Activated CD8-positive, alpha-beta memory T cell treated with anti-CD3 and anti-CD28 coated beads for 4 hours (primary cell): ENCODE data around the gene ASB16.
A peak's percentile ranks its signal among the peaks of the same experiment; 100 is the strongest.
"Not testable (repeated sequence)": the region's sequence is repeated elsewhere in the genome, so short reads cannot be mapped to it uniquely, and the experiment has no call there.

Experiments
- DNase-seq, 2 donors: peaks; one replicate each; pipeline ENCODE4 v3.0.0-alpha.2; 2020; ENCODE audit warnings: low read depth in 2 of 2

Gene ASB16, protein sequence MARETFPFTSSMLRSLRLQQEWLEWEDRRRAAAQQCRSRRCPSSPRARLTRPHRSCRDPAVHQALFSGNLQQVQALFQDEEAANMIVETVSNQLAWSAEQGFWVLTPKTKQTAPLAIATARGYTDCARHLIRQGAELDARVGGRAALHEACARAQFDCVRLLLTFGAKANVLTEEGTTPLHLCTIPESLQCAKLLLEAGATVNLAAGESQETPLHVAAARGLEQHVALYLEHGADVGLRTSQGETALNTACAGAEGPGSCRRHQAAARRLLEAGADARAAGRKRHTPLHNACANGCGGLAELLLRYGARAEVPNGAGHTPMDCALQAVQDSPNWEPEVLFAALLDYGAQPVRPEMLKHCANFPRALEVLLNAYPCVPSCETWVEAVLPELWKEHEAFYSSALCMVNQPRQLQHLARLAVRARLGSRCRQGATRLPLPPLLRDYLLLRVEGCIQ

GRCh38 chr17:44170499-44171201, at the start of gene ASB16:
ASB16 (plus strand) TSS chr17:44170704; CDS start chr17:44170790, 86 bp downstream.
- DNase-seq, result no peak

DNA sequence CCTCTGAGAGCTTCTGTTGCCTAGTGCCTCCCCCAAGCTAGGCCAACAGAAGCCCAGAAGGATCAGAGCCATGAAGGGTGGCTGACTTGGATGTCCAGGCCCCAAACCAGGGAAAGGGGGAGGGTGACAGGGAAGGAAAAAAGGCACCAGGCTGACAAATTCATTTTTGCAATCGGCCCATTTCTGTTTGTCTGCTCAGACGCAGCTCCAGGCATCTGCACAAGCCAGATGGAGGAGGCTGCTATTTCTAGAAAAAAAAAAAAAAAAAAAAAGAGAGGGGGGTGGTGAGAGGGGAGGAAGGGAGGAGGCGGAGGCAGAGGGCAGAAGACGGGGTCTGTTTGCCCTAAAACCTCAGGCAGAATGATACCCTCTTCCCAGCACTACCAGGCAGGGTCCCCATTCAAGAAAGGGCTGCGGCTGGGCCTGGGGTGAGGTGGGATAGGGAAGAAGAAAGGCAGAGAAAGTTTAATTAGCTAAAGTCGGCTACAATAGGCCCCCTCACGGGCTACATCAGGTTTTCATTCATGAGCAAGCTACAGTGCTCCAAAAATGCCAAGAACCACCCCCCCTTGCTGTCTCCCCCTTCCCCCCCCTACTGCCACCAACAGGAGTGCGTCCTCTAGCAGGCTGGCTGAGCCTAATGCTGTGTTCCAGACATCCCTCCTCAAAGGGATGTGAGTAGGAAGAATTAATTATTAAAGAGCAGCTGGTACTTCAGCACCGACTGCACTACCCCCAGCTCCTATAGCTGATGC, 49.5 kb upstream of the ASB16 start:
- DNase-seq, result no peak

DNA sequence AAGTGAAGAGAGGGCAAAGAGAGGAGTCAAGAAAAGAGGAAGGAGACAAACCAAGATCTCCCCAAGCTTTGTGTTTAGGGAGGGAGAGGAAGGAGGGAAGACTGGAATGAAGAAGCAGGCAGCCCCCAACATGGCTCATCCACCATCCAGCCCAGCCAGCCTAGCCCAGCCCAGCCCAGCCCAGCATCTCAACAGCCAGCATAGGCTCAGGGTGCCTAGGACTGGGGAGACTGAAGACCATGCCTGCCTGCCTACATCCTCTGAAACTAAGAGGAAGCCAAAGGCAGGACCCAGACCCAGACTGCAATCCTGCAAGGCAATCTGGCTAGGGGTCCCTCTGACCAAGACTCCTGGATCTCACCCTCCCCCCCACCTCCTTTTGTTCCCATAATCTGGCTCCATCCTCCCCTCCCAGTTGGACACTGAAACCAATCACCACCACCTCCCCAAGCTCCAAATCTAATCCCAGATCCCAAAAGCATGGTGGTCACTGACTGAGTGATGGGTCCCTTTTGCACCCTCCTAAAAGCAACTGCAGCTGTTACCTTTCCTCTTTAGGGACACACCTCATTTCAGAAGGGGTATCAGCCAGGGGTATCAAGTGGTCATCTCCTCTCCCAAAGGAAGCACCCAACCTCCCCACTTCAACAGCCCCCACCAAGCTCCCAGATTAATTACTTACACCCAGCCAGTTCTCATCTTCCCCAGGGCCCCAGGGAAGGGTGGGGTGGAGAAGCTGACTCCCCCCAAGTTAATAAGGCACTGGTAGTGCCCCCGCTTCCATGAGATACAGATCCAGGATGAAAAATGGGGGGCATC, 48.3 kb upstream of the ASB16 start:
- DNase-seq, result no peak

- no peak for DNase-seq
Observed at GRCh38 chr17:44122816-44123355, 47.6 kb upstream of the ASB16 start.

DNA sequence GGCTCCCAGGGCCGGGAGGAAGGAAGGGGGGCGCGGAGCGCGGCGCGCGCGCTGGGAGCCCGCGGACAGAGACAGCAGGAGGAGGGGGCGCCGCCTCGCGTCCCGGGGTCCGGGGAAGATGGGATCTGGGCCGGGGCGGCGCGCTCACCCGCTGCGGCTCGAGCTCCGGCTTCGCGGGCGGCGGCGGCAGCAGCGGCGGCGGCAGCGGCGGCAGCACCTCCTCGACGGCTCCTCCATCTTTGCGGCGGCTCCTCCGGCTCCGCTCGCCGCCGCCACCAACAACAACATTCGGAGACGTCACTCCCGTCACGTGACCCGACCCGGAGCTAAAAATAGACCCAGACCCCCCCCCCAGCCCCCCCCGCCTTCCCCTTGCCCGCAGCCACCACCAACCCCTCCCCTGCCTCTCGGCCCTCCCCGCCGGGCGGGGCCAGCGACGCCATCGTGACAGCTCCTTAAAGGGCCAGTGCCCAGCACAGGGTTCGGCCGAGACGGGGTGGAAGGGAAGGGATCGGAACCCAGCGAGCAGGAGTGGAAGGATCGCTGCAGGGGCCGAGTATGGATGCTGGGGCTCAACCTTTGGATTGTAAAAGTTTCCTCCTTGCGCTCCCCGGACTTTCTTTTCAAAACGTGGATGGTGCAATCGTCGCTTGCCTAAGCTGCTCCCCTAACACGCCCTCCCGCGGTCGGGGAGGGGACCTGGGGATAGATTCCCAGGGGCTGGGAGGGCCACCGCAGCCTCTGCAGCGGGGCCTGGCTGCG, 47.0 kb upstream of the ASB16 start, which contains the start of gene HDAC5:
Gene HDAC5, minus strand, starts transcription at position 286 of the 762 bp plus-strand sequence. CDS start 6,126 bp downstream, outside the sequence.
- DNase-seq, result peak; percentile 93 to 94

DNA sequence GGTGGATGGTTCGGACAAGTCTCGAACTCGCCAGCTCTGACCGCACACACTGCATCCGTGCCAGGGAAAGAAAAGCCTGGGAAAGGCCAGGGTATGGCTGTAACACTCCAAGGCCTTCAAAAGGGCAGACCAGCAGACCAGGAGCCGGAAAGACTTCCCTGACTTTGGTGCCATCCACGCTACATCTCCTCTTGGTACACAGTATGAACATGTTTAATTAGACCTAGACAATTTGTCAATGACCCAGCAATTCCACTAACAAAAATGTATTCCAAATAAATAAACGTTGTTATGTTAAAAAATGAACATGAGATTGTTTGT, 46.4 kb upstream of the ASB16 start:
- DNase-seq, result no peak

GRCh38 chr17:44128383-44128782, 42.1 kb upstream of the ASB16 start:
- no peak for DNase-seq

GRCh38 chr17:44130693-44131349, 39.7 kb upstream of the ASB16 start:
- DNase-seq, result no peak

- not testable (repeated sequence) for DNase-seq
Observed at GRCh38 chr17:44131372-44131771, 39.1 kb upstream of the ASB16 start.

DNA sequence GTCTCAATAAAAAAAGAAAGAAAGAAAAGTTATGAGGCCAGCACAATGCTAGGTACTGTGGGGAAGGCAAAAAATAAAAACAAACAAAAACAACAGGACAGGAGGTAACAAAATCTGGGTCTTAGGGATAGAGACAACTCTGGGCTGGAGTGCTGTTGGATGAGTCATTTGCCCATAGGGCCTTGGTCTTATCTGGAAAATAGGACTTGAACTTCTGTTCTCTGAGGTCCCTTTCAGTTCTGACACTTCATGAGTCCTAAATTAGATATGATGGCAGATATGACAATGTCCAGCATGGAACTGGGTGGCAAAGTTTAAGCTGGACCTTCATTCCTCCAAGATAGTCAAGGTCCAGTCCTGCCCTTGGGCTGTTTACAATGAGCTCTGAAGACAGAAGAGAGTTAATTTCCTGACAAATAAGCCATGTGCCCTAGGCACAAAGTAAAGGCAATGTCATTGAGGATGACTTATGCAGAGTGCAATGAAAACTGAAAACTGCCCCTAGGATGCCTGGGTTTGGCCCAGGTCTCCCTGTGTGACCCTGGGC, 38.2 kb upstream of the ASB16 start:
- DNase-seq, result no peak

DNA sequence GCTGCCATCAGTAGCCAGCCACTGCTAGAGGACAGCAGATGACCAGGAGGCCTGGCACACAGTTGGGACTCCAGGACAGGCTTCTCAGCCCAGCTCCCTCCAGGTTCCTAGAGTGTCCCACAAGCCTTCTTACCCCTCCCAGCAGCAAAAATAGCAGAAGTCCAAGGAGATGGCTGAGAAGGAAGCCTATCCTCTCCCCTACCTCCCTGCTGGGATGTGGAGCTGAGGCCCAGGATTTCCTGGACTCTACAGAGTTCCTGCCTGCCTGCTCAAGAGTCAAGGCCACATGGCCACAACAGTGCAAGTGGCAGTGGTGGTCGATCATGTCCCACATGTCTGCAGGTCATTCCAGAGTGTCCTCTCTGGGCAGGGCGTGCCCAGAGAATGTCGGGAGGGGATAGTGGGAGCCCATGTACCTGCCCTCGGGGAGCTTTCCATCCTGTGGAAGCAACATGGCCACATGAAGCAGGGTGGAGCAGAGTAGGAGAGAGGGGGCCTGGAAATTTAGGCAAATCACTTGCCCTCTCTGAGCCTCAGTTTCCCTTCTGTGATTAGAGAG, 36.5 kb upstream of the ASB16 start:
- no peak for DNase-seq

DNA sequence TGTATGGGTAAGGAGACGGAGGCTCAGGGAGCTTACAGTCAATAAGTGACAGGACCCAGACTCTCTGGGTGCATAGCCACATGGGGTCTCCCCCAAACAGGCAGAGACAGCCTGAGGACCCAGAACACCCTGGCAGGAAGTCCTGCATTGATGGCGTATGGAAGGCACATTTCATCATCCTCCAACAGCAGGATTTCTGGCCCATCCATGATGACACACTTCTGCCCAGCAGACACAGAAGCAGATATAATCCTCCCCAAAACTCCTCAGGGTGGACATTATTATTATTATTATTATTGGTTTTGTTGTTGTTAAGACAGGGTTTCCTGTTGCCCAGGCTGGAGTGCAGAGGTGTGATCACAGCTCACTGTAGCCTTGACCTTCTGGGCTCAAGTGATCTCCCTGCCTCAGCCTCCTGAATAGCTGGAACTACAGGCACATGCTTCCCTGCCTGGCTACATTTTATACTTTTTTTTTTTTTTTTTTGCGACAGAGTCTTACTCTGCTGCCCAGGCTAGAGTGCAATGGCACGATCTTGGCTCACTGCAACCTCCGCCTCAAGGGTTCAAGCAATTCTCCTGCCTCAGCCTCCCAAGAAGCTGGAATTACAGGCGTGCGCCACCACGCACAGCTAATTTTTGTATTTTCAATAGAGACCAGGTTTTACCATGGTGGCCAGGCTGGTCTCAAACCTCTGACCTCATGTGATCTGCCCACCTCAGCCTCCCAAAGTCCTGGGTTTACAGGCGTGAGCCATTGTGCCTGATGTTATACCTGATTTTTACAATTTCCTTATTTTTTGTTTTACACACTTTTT, 35.5 kb upstream of the ASB16 start:
- no peak for DNase-seq

- peak; percentile 29 to 69 for DNase-seq
Observed at GRCh38 chr17:44137891-44138709, 32.4 kb upstream of the ASB16 start.

DNA sequence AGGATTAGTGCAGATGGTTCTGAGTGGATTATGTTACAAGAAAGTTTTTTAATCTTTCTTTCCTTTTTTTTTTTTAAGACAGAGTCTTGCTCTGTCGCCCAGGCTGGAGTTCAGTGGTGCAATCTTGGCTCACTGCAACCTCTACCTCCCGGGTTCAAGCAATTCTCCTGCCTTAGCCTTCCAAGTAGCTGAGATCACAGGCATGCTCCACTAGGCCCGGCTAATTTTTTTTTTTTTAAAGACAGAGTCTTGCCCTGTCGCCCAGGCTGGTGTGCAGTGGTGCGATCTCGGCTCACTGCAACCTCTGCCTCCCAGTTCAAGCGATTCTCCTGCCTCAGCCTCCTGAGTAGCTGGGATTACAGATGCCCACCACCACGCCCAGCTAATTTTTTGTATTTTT, 26.6 kb upstream of the ASB16 start:
- not testable (repeated sequence) for DNase-seq

DNA sequence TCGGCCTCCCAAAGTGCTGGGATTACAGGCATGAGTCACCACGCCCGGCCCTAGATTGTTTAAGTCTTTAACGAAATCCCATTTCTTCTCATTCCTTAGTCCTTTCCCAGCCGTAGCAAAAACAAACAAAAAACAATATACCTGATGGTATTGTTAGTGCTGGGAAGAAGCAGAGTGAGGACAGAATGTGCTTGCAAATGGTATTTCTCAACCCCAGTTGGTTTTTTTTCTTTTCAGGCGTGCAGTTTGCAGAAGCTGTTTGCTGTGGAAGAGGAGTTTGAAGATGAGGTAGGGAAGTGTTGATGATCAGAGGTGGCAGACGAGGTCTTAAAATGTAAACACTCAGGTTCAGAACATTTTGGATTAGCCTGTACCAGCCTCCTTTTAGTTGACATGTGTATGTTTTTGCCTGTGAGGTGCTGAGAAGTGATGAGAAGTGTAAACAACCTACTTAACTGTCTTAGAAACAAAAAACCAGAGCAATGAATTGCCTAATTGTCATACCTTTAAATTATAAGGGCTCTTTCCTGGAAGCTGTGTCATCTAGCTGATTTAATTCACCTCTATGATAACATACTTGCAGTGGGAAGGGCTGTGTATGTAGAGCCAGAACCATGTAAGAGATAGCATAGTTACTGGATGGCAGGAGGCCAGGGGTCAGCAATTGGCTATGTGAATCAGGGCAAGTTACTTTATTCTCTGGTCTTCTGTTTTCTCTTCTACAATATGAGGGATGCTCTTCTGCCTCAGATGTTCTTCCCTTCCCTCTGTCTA, 25.4 kb upstream of the ASB16 start:
- DNase-seq, result no peak
